ENCODE results near the gene PIGM.
A peak's percentile ranks its signal among the peaks of the same experiment; 100 is the strongest.

PIGM gene

DNA sequence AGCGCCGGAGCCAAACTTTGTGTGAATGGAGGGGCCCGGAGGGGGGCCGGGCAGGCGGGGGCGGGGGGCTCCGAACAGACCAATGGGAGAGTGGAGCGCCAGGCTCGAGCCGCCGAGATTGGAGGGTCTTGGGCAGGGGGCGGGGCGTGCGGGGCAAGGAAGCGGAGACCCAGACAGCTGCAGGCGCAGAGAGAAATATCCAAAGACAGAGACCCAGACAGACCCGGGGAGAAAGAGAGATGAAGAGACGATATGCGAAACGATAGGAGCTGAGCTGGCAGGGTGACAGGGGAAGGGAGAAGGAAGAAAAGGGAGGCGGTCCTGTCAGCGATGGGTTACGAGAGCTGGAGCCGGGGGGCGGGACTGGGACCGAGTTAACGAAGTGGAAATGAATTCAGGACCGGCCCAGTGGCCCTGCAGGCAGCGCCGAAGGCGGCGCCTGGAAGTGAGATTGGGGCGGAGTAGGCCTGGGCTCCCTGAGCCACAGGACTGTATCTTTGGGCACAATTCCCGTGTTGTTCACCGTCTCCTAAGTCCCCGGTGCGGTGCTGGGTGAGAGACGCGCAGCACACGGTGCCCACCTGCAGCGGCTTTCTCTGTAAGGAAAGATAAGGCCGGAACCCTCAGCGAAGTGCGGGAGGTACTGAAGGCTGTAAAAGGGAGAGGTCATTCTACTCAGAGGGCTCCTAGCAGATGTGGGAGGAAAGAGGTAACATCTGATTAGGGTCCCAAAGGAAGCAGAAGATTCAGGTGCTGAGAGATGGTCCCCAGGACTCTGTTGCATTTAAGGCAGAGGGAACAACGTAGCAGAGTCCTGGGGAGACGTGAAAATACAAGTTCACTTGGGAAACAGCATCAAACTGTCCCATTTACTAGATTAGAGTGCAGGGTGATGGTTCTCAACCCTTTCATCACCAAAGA lies 38.7 kb upstream of the PIGM start:
- Mint-ChIP-seq H3K36me3 (ENCODE audit: low read depth) (no peaks in the 10 kb centered on the region), H3K4me1 (peaks cover 18% of the 10 kb centered on the region), H3K4me3 (peak overlapping the region; percentile 85 to 90 (median 88)), H3K9me3 (no peaks in the 10 kb centered on the region), H3K27me3 (ENCODE audit: low read depth) (peaks cover 70% of the 10 kb centered on the region), H3K27ac (peak overlapping the region in 1 of 3 experiments; percentile 19)
- no peak for TF ChIP-seq CTCF (IDR thresholded peaks at IDR 0.05; ENCODE audit: unreplicated experiment in 3 of 3)

DNA sequence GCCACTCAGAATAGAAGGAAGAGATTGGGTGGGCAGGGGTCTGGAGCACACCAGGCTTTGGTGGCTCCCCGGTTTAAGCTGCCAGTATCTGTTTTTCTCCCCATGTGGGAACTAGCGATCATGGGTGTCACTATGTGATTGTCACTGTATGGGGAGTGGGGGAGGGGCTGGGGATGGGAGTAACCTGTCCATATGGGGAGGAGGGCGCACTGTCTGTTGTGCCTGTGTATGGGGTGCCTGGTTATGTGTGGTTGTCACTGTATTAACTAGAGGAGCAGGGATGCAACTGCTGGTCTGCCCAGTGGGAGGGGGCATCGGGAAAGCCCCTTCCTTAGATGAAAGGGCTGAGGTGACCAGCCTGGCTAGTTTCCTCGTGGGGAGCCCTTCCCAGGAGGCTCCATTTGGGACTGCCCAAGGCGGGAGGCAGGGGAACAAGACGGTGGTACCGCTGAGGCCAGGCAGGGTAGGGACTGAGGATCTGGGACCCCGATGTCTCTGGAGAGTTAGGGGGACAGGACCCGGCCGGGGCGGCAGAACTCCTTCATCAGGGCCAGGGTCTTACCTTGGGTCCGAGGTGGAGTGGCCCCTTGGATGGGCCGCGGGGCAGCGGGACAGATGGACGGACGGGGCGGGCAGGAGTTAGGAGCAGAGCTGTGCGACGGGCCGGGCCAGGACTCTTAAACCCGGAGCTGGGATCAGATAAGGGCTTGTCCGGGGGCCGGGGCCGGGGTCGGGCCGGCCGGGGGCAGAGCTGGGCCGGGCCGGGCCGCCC lies 37.9 kb upstream of the PIGM start, which contains the start of gene KCNJ10:
TSS of gene KCNJ10 (minus strand) at position 701 of the 772 bp plus-strand sequence. CDS start 27,628 bp downstream, outside the sequence.
- H3K27me3 Mint-ChIP-seq (ENCODE audit: low read depth): peaks cover 63% of the 10 kb centered on the region
- no peak for TF ChIP-seq CTCF (IDR thresholded peaks at IDR 0.05; ENCODE audit: unreplicated experiment in 3 of 3)

DNA sequence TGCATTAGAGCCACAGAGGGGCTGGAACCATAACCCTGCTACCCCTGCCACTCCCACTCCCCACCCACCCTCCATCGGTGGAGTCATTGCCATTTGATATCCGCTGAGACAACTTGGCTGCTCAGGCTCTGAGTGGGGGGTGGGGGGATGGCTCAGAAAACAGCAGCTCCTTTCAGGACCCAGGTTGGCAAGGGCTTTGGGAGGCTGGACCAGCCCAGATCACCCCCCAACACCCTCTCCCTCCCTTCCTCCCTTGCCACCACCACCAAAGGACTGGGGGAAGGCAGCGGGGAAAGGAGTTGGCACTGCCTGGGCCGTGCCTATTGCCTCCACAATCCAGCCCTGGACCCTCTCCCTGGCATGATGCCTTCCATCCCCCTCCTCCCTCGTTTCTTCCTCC lies 36.4 kb upstream of the PIGM start:
- no peaks in the 10 kb centered on the region for H3K9me3 Mint-ChIP-seq
- no peak overlapping the region for H3K27ac Mint-ChIP-seq
- peaks cover 18% of the 10 kb centered on the region for H3K4me1 Mint-ChIP-seq
- peaks cover 56% of the 10 kb centered on the region for H3K27me3 Mint-ChIP-seq (ENCODE audit: low read depth)
- no peak for TF ChIP-seq CTCF (IDR thresholded peaks at IDR 0.05; ENCODE audit: unreplicated experiment in 3 of 3)
- peak overlapping the region in 2 of 3 experiments; percentile 12 to 38 for H3K4me3 Mint-ChIP-seq
- no peaks in the 10 kb centered on the region for H3K36me3 Mint-ChIP-seq (ENCODE audit: low read depth)

More for the DNA sequence above, 37.9 kb upstream of the PIGM start, which contains the start of gene KCNJ10:
- peaks cover 18% of the 10 kb centered on the region for H3K4me1 Mint-ChIP-seq
- no peaks in the 10 kb centered on the region for H3K9me3 Mint-ChIP-seq
- H3K27ac Mint-ChIP-seq: peak within 1 kb of the TSS in 1 of 3 experiments; percentile 19
- peak within 1 kb of the TSS; percentile 85 to 90 (median 88) for H3K4me3 Mint-ChIP-seq
- no peaks in the 10 kb centered on the region for H3K36me3 Mint-ChIP-seq (ENCODE audit: low read depth)

- H3K4me1 Mint-ChIP-seq: peaks cover 18% of the 10 kb centered on the region
- peak overlapping the region in 2 of 3 experiments; percentile 43 to 54 for H3K27ac Mint-ChIP-seq
- TF ChIP-seq CTCF (IDR thresholded peaks at IDR 0.05; ENCODE audit: unreplicated experiment in 3 of 3): no peak
- no peaks in the 10 kb centered on the region for H3K9me3 Mint-ChIP-seq
- H3K4me3 Mint-ChIP-seq: no peak overlapping the region
- H3K36me3 Mint-ChIP-seq (ENCODE audit: low read depth): no peaks in the 10 kb centered on the region
- peaks cover 47% of the 10 kb centered on the region for H3K27me3 Mint-ChIP-seq (ENCODE audit: low read depth)
These were observed 35.3 kb upstream of the PIGM start for GRCh38 chr1:160066829-160067745.

- Mint-ChIP-seq H3K4me1 (peaks cover 17% of the 10 kb centered on the region), H3K9me3 (no peaks in the 10 kb centered on the region), H3K4me3 (no peak overlapping the region), H3K27ac (no peak overlapping the region), H3K36me3 (ENCODE audit: low read depth) (no peaks in the 10 kb centered on the region), H3K27me3 (ENCODE audit: low read depth) (peaks cover 27% of the 10 kb centered on the region)
- TF ChIP-seq CTCF (IDR thresholded peaks at IDR 0.05; ENCODE audit: unreplicated experiment in 3 of 3): no peak
These were observed 33.0 kb upstream of the PIGM start for GRCh38 chr1:160064746-160065145.
